ENCODE measurements around the gene MYRFL. TPM values are rescaled to one million over a fixed set of nuclear protein-coding genes. Genes with fewer than 3 reads are reported as not detected.
A peak's percentile ranks its signal among the peaks of the same experiment; 100 is the strongest.

MYRFL gene
- total RNA-seq, 2 experiments from 2014 or later, result not detected

GRCh38 chr12:69886715-69887114 lies 61.7 kb downstream of the MYRFL start:
- no peaks in the 10 kb centered on the region for H3K4me1 Mint-ChIP-seq
- peaks cover 8% of the 10 kb centered on the region for H3K27me3 Mint-ChIP-seq
- CTCF ChIA-PET, result no interaction called here
- no peaks in the 10 kb centered on the region for H3K36me3 Mint-ChIP-seq (ENCODE audit: low read depth)
- H3K4me3 Mint-ChIP-seq, result no peak overlapping the region
- H3K9me3 Mint-ChIP-seq, result no peaks in the 10 kb centered on the region
- POLR2A ChIA-PET, result no interaction called here
- no peak for DNase-seq
- no peak overlapping the region for H3K27ac Mint-ChIP-seq

- CTCF ChIA-PET, result no interaction called here
- H3K36me3 Mint-ChIP-seq (ENCODE audit: low read depth), result no peaks in the 10 kb centered on the region
Observed at GRCh38 chr12:69888901-69889300, 63.9 kb downstream of the MYRFL start.

GRCh38 chr12:69894800-69895383 lies 69.9 kb downstream of the MYRFL start:
- DNase-seq, result no peak
- Mint-ChIP-seq H3K4me1 (no peaks in the 10 kb centered on the region), H3K4me3 (no peak overlapping the region), H3K9me3 (no peaks in the 10 kb centered on the region), H3K36me3 (ENCODE audit: low read depth) (no peaks in the 10 kb centered on the region), H3K27me3 (no peaks in the 10 kb centered on the region), H3K27ac (no peak overlapping the region)
- ChIA-PET POLR2A (no interaction called here), CTCF (no interaction called here)

More at GRCh38 chr12:69888901-69889300, 63.9 kb downstream of the MYRFL start:
- H3K27me3 Mint-ChIP-seq, result peaks cover 8% of the 10 kb centered on the region
- DNase-seq, result no peak
- POLR2A ChIA-PET, result no interaction called here
- H3K27ac Mint-ChIP-seq, result no peak overlapping the region
- H3K4me1 Mint-ChIP-seq, result no peaks in the 10 kb centered on the region
- H3K9me3 Mint-ChIP-seq, result no peaks in the 10 kb centered on the region
- H3K4me3 Mint-ChIP-seq, result no peak overlapping the region

GRCh38 chr12:69896653-69897381 lies 71.8 kb downstream of the MYRFL start:
- Mint-ChIP-seq H3K9me3 (no peaks in the 10 kb centered on the region), H3K4me3 (no peak overlapping the region), H3K4me1 (no peaks in the 10 kb centered on the region), H3K27me3 (no peaks in the 10 kb centered on the region), H3K27ac (no peak overlapping the region), H3K36me3 (ENCODE audit: low read depth) (no peaks in the 10 kb centered on the region)
- POLR2A ChIA-PET, result no interaction called here
- CTCF ChIA-PET, result interaction anchor here (0.6 to 0.7 kb wide), 2 partner anchors 154 to 159 kb away, joined by 3 to 4 read pairs; no protein-coding TSS in a partner anchor
- no peak for DNase-seq

- H3K27ac Mint-ChIP-seq, result no peak overlapping the region
- H3K4me1 Mint-ChIP-seq, result no peaks in the 10 kb centered on the region
- no peak for DNase-seq
- H3K36me3 Mint-ChIP-seq (ENCODE audit: low read depth), result no peaks in the 10 kb centered on the region
- H3K27me3 Mint-ChIP-seq, result no peaks in the 10 kb centered on the region
- CTCF ChIA-PET, result no interaction called here
- POLR2A ChIA-PET, result no interaction called here
- no peak overlapping the region for H3K4me3 Mint-ChIP-seq
- no peaks in the 10 kb centered on the region for H3K9me3 Mint-ChIP-seq
Observed at GRCh38 chr12:69897744-69898143, 72.7 kb downstream of the MYRFL start.

GRCh38 chr12:69898236-69898635 lies 73.2 kb downstream of the MYRFL start:
- CTCF ChIA-PET, result no interaction called here
- no peaks in the 10 kb centered on the region for H3K4me1 Mint-ChIP-seq
- H3K9me3 Mint-ChIP-seq, result no peaks in the 10 kb centered on the region
- H3K27me3 Mint-ChIP-seq, result no peaks in the 10 kb centered on the region
- no peak overlapping the region for H3K4me3 Mint-ChIP-seq
- no peak for DNase-seq
- no peaks in the 10 kb centered on the region for H3K36me3 Mint-ChIP-seq (ENCODE audit: low read depth)
- POLR2A ChIA-PET, result no interaction called here
- H3K27ac Mint-ChIP-seq, result no peak overlapping the region

- Mint-ChIP-seq H3K4me1 (no peaks in the 10 kb centered on the region), H3K27ac (no peak overlapping the region), H3K27me3 (peaks cover 6% of the 10 kb centered on the region), H3K9me3 (no peaks in the 10 kb centered on the region), H3K36me3 (ENCODE audit: low read depth) (no peaks in the 10 kb centered on the region), H3K4me3 (no peak overlapping the region)
- POLR2A ChIA-PET, result no interaction called here
- peak; percentile 76 for DNase-seq
- CTCF ChIA-PET, result interaction anchor here (0.5 to 1.1 kb wide), 4 partner anchors 9 to 676 kb away, joined by 3 to 4 read pairs (median 3); no protein-coding TSS in a partner anchor
Observed at GRCh38 chr12:69900720-69901131, 75.7 kb downstream of the MYRFL start.

GRCh38 chr12:69901221-69901905 lies 76.3 kb downstream of the MYRFL start:
- H3K27ac Mint-ChIP-seq, result no peak overlapping the region
- peaks cover 6% of the 10 kb centered on the region for H3K27me3 Mint-ChIP-seq
- no peaks in the 10 kb centered on the region for H3K4me1 Mint-ChIP-seq
- H3K36me3 Mint-ChIP-seq (ENCODE audit: low read depth), result no peaks in the 10 kb centered on the region
- ChIA-PET POLR2A (no interaction called here), CTCF (interaction anchor here (0.5 to 1.1 kb wide), 4 partner anchors 8 to 676 kb away, joined by 3 to 4 read pairs (median 3); no protein-coding TSS in a partner anchor)
- no peak overlapping the region for H3K4me3 Mint-ChIP-seq
- H3K9me3 Mint-ChIP-seq, result no peaks in the 10 kb centered on the region
- DNase-seq, result no peak

- POLR2A ChIA-PET, result no interaction called here
Observed at GRCh38 chr12:69903548-69903947, 78.5 kb downstream of the MYRFL start.

GRCh38 chr12:69904777-69905176 lies 79.8 kb downstream of the MYRFL start:
- Mint-ChIP-seq H3K27me3 (peaks cover 6% of the 10 kb centered on the region), H3K9me3 (no peaks in the 10 kb centered on the region), H3K4me1 (no peaks in the 10 kb centered on the region), H3K4me3 (no peak overlapping the region), H3K27ac (no peak overlapping the region), H3K36me3 (ENCODE audit: low read depth) (no peaks in the 10 kb centered on the region)
- no peak for DNase-seq
- ChIA-PET CTCF (interaction anchor here (1.0 to 1.3 kb wide), 3 partner anchors 20 to 831 kb away, joined by 3 to 4 read pairs (median 3); no protein-coding TSS in a partner anchor), POLR2A (no interaction called here)

More at GRCh38 chr12:69903548-69903947, 78.5 kb downstream of the MYRFL start:
- H3K27me3 Mint-ChIP-seq, result peaks cover 6% of the 10 kb centered on the region
- no peak overlapping the region for H3K27ac Mint-ChIP-seq
- CTCF ChIA-PET, result interaction anchor here (1.0 kb wide), 1 partner anchor 19 kb away, joined by 4 read pairs; no protein-coding TSS in a partner anchor
- no peaks in the 10 kb centered on the region for H3K36me3 Mint-ChIP-seq (ENCODE audit: low read depth)
- no peak overlapping the region for H3K4me3 Mint-ChIP-seq
- no peak for DNase-seq
- no peaks in the 10 kb centered on the region for H3K4me1 Mint-ChIP-seq
- no peaks in the 10 kb centered on the region for H3K9me3 Mint-ChIP-seq

- no peaks in the 10 kb centered on the region for H3K36me3 Mint-ChIP-seq (ENCODE audit: low read depth)
- H3K27me3 Mint-ChIP-seq, result peaks cover 6% of the 10 kb centered on the region
- no peaks in the 10 kb centered on the region for H3K4me1 Mint-ChIP-seq
- no peak for DNase-seq
- no peak overlapping the region for H3K27ac Mint-ChIP-seq
- H3K9me3 Mint-ChIP-seq, result no peaks in the 10 kb centered on the region
- ChIA-PET POLR2A (no interaction called here), CTCF (no interaction called here)
- H3K4me3 Mint-ChIP-seq, result no peak overlapping the region
Observed at GRCh38 chr12:69905801-69906200, 80.8 kb downstream of the MYRFL start.

- no peak overlapping the region for H3K27ac Mint-ChIP-seq
- no peak overlapping the region for H3K4me3 Mint-ChIP-seq
- CTCF ChIA-PET, result no interaction called here
- POLR2A ChIA-PET, result no interaction called here
- H3K4me1 Mint-ChIP-seq, result no peaks in the 10 kb centered on the region
- H3K27me3 Mint-ChIP-seq, result peaks cover 6% of the 10 kb centered on the region
- H3K9me3 Mint-ChIP-seq, result no peaks in the 10 kb centered on the region
- no peak for DNase-seq
- no peaks in the 10 kb centered on the region for H3K36me3 Mint-ChIP-seq (ENCODE audit: low read depth)
Observed at GRCh38 chr12:69906411-69907216, 81.6 kb downstream of the MYRFL start.

GRCh38 chr12:69908203-69908602 lies 83.2 kb downstream of the MYRFL start:
- POLR2A ChIA-PET, result no interaction called here
- Mint-ChIP-seq H3K4me1 (no peaks in the 10 kb centered on the region), H3K9me3 (no peaks in the 10 kb centered on the region), H3K27ac (no peak overlapping the region), H3K36me3 (ENCODE audit: low read depth) (no peaks in the 10 kb centered on the region), H3K4me3 (no peak overlapping the region), H3K27me3 (peaks cover 6% of the 10 kb centered on the region)
- no peak for DNase-seq
- CTCF ChIA-PET, result no interaction called here

Measured in activated CD4-positive, alpha-beta T cell treated with anti-CD3 and anti-CD28 coated beads, Interleukin-2, amount 10 ng/mL, durations not matched to agents 7 days and 5 days (primary cell).